ENCODE results near the gene EBI3.
A peak's percentile ranks its signal among the peaks of the same experiment; 100 is the strongest.
"Not testable (repeated sequence)": the region's sequence is repeated elsewhere in the genome, so short reads cannot be mapped to it uniquely, and the experiment has no call there.

The EBI3 gene

GRCh38 chr19:4200940-4201542 is 28.3 kb upstream of the EBI3 start:
- no peak for DNase-seq (ENCODE audit: low spot score)

GRCh38 chr19:4201798-4202197 is 27.5 kb upstream of the EBI3 start:
- DNase-seq (ENCODE audit: low spot score): no peak

DNA sequence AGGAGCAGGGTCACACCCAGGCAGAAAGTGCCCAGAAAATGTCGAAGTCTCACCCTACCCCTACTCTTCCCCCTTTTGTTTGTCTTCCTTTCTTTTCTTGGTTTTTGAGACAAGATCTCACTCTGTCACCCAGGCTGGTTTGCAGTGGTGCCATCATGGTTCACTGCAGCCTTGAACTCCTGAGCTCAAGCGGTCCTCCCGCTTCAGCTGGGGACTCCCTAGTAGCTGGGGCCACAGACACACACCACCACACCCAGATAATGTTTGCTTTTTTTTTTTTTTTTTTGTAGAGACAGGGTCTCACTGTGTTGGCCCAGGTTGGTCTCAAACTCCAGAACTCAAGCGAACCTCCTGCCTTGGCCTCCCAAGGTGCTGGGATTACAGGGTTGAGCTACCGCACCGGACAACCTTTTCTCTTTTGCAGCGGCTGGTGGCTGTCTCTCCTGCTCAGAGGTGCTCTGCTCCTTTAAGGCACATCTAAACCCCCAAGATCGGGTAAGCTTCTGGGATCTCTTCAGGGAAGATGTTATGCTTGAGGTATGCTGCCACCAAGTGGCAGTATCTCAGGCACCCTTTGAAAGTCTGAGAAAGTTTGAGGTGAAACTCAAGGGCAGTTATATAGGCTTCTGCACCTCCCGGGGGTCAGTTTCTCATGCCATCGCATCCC is 22.4 kb upstream of the EBI3 start:
- DNase-seq (ENCODE audit: low spot score): no peak

- peak; percentile 33 for DNase-seq (ENCODE audit: low spot score)
Measured at GRCh38 chr19:4208385-4209094, 20.8 kb upstream of the EBI3 start.

- DNase-seq (ENCODE audit: low spot score): no peak
Measured at GRCh38 chr19:4210166-4210731, 19.1 kb upstream of the EBI3 start.

- no peak for DNase-seq (ENCODE audit: low spot score)
Measured at GRCh38 chr19:4213116-4213515, 16.2 kb upstream of the EBI3 start.

- DNase-seq (ENCODE audit: low spot score): no peak
Measured at GRCh38 chr19:4215807-4216206, 13.5 kb upstream of the EBI3 start.

GRCh38 chr19:4216846-4217245 is 12.5 kb upstream of the EBI3 start:
- no peak for DNase-seq (ENCODE audit: low spot score)

DNA sequence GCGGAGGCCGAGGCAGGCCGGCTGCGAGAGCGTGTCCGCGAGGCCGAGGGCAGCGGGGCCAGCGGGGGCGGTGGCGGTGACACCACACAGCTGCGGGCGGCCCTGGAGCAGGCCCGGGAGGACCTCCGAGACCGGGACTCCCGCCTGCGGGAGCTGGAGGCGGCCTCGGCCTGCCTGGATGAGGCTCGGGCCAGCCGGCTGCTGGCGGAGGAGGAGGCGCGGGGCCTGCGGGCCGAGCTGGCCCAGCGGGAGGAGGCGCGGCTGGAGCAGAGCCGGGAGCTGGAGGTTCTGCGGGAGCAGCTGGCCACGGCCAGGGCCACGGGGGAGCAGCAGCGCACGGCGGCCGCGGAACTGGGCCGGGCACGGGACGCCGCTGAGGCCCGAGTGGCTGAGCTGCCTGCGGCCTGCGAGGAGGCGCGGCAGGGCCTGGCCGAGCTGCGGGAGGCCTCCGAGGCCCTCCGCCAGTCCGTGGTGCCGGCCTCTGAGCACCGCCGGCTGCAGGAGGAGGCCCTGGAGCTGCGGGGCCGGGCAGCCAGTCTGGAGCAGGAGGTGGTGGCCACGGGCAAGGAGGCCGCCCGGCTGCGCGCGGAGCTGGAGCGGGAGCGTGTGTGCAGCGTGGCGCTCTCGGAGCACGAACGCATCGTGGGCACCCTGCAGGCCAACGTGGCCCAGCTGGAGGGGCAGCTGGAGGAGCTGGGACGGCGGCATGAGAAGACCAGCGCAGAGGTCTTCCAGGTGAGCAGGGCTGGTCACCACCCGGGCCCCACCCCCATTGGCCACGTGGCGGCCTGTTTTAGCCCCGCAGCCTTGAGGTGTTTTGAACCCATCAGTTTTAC is 11.7 kb upstream of the EBI3 start:
- DNase-seq (ENCODE audit: low spot score): no peak

GRCh38 chr19:4218523-4218922 is 10.8 kb upstream of the EBI3 start:
- not testable (repeated sequence) for DNase-seq (ENCODE audit: low spot score)

DNA sequence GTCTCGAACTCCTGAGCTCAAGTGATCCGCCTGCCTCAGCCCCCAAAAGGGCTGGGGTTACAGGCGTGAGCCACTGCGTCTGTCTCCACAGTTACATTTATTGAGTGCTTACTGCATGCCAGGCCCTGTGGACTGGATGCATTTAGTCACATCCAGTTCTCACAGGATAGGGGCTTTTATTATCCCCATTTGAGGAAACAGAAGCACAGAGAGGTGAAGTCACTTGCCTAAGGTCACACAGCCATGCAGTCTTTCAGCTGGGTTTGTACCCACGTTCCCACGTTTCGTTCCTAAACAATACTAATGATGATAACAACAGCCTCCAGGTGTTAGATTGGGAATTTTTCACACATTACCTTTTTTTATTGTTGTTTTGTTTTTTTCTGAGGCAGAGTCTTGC is 9.1 kb upstream of the EBI3 start:
- no peak for DNase-seq (ENCODE audit: low spot score)

DNA sequence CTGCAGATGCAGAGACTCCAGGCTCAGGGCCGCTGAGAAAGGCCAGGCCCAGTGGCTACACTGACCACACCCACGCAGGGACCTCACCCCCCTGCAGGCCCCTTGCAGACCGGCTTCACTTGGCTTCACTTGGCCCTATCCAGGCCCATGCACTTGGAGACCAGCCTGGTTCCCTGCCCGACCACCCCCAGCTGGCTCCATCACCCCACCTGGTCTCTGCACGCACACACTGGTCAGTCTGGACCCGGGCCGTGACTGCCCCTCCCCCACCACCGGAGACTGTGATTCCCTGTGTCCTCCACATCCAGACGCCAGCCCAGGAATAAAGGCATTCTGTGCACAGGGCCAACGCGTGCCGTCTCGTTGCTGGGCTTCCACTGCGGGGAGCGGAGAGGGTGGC is 4.9 kb upstream of the EBI3 start:
- DNase-seq (ENCODE audit: low spot score): no peak

DNA sequence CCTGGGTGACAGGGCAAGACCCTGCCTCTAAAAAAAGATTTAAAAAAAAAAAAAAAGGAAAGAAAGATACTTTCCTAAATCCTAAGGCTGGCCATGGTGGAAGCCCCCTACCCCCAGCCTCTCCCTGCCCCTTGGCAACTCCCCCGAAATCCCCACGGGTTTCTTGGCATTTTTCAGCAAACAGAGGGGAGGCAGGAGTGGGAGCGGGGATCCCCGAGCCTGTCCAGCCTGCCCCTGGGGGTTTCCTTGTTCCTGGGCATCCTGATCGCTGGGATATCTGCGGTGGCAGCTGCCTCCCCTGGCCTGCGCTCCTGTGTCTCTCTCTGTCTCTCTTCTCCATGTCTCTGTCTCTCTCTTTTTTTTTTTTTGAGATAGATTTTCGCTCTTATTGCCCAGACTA is 3.4 kb upstream of the EBI3 start:
- no peak for DNase-seq (ENCODE audit: low spot score)

GRCh38 chr19:4227771-4228170 is 1.6 kb upstream of the EBI3 start:
- no peak for DNase-seq (ENCODE audit: low spot score)

DNA sequence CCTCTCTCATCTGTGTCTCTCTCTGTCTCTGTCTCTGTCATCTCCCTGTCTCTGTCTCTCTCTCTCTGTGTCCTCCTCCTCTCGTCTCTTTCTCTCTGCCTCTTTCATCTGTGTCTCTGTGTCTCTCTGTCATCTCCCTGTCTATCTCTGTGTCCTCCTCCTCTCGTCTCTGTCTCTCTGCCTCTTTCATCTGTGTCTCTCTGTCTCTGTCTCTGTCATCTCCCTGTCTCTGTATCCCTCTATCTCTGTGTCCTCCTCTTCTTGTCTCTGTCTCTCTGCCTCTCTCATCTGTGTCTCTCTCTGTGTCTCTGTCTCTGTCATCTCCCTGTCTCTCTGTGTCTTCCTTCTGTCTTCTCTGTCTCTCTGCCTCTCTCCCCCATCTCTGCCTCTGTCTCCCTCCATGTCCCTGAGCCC is 551 bp upstream of the EBI3 start:
- DNase-seq (ENCODE audit: low spot score): no peak

- not testable (repeated sequence) for DNase-seq (ENCODE audit: low spot score)
Measured at GRCh38 chr19:4230237-4230636, 914 bp downstream of the EBI3 start.

DNA sequence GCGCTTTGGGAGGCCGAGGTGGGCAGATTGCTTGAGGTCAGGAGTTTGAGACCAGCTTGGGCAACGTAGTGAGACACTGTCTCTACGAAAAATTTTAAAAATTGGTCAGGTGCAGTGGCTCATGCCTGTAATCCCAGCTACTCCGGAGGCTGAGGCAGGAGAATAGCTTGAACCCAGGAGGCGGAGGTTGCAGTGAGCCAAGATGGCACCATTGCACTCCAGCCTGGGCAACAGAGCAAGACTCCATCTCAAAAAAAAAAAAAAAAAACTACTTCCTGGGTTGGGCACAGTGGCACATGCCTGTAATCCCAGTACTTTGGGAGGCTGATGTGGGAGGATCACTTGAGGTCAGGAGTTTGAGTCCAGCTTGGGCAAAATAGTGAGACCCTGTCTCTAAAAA is 2.2 kb downstream of the EBI3 start:
- DNase-seq (ENCODE audit: low spot score): not testable (repeated sequence)

GRCh38 chr19:4232139-4232538 is 2.8 kb downstream of the EBI3 start:
- not testable (repeated sequence) for DNase-seq (ENCODE audit: low spot score)

- no peak for DNase-seq (ENCODE audit: low spot score)
Measured at GRCh38 chr19:4232614-4233281, 3.4 kb downstream of the EBI3 start.

DNA sequence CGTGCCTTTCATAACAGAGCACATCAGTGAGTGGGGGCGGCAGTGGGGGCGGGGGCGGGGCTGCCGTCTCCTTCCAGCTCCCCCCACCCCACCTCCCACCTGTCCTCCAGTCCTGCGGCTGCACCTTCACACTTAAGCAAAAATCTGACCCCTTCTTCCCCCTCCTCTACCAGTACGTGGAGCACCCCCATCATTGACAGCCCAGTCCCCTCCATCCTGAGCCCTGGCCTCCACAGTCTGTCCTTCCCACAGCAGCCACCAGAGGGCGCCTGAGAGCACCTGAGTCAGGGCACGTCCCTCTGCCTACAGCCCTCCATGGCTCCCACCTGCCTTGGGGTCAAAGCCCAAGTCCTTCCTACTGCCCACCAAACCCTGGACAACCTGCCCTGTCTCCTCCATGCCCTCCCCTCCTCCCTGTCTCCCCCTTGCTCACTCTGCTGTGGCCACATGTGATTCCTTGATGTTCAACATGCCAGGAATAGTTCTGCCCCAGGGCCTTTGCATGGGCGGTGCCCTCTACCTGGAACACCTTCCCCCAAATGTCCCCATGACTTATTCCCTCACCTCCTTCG is 4.0 kb downstream of the EBI3 start:
- DNase-seq (ENCODE audit: low spot score): peak; percentile 37

DNA sequence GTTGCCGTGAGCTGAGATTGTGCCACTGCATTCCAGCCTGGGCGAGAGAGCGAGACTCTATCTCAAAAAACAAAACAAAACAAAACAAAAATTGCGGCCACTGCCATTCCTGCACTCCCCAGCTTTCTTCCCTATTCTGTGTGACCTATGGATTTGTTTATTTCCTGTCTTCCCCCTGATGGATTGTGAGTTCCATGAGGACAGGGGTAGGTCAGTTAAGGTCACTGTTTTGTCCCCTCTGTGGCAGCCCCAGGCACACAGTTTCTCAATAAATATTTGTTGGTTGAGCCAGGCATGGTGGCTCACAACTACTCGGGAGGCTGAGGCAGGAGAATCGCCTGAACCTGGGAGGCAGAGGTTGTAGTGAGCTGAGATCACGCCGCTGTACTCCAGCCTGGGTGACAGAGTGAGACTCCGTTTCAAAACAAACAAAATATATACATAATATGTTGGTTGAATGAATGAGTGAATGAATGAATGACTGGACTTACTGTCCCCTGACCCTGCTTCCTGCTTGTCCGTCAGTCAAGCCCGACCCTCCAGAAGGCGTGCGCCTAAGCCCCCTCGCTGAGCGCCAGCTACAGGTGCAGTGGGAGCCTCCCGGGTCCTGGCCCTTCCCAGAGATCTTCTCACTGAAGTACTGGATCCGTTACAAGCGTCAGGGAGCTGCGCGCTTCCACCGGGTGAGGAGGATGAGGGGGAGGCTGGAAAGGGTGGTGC is 5.0 kb downstream of the EBI3 start:
- DNase-seq (ENCODE audit: low spot score): no peak

Measured in cerebellar cortex (tissue), 1 donor.